NCI-H345 treated with DMSO at 0.1 percent for 48 hours (cell line): ENCODE measurements around the gene SLC2A9.

Source experiments
- DNase-seq: peaks from one replicate; lab custom pipeline; 2025; ENCODE audit not compliant: unreplicated experiment; lab: John Stamatoyannopoulos, UW

Gene SLC2A9

DNA sequence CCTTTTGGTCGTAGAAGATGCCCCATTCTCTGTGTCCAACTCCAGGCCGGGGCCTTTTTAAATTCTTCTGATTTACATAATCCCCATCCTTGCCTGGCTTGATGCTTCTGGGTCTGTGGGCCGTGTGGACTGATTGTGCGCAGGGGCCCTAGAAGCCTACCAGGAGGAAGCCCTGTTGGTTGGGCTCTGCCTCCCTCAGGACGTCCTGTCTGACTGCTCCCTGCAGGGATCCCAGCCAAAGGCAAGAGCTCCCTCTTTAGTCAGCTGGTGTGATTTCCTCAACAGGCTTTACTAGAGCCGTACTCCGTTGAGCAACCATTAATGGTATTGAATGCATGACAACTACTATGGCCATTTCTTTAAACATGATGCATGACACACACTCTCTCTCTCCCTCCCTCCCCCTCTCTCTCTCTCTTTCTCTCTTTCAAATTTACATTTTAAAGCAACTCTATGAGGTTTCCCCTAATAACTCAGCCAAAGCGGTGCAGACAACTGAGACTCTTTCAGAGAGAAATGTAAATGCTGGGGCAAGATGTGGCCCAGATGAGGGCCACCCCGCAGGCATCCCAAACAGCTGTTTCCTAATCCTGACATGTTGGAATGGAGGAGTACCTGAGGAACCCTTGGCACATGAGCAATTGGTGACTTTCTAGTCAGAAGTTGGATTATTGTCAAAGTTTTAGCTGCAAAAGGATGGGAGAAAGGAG is 122.5 kb downstream of the SLC2A9 start:
- DNase-seq: no peak

- no peak for DNase-seq
Observed at GRCh38 chr4:9895333-9895705, 126.0 kb downstream of the SLC2A9 start.

DNA sequence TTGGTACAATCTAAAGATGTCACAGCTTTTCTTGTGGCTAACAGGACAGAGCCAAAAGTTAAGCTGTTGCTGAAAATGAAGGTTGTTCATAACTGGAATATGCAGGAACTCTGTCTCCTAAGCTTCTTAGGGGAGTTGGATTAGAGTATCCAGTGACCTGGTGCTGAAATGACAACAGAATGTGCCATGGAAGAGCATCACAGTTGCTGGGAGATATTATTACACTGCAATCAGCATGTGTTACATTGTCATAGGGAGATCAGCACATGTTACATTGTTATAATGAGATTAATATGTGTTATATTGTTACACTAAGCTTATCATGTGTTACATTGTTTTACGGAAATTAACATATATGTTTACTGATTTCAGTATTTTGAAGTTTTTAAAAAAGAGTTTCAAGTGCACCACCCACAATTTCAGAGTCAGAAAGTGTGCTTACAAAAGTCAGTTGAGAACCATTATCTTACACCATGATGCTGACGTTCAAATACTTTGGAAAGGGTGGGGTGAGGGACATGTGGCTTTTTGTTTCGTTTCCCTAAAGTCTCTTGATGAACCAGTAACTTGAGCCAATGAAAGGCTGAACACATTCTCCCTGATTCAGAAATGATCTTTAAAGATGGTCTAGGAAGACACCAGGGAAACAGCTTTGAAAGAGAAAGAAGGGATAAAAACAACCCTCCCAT is 126.5 kb downstream of the SLC2A9 start:
- no peak for DNase-seq

DNA sequence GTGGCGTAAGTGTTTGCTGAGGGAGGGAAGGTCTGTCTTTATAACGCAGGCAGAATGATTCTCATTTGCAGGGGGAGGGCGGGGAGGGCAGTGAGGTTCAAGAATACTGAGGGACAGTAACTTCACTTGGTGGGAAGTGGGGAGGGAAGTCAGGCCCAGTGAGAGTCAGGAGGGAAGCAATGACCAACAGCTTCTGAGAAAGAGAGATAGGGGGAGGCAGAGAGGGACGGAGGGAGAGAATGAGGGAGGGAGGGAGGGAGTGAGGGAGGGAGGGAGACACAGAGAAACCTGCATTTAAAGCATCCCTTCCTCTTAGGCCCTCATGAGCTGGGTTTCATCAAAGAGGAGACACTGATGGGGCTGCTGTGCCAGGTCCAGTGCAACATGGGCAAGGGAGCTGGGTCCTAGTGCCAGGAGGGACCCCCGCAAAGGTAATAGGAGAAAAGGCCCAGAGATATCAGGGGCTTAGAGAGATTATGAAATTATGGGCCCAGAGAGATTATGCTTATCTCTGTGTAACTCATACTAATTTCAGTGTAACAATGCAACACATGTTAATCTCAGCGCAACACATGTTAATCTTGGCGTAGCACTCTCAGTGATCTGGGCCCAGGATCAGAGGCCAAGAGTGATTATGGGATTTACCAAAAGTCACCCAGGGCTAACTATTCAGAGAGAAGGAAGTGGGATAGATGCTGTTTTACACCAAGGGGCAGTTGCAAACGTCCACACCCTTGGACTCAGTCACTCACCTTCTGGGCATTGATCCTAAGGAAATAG is 127.8 kb downstream of the SLC2A9 start:
- no peak for DNase-seq

DNA sequence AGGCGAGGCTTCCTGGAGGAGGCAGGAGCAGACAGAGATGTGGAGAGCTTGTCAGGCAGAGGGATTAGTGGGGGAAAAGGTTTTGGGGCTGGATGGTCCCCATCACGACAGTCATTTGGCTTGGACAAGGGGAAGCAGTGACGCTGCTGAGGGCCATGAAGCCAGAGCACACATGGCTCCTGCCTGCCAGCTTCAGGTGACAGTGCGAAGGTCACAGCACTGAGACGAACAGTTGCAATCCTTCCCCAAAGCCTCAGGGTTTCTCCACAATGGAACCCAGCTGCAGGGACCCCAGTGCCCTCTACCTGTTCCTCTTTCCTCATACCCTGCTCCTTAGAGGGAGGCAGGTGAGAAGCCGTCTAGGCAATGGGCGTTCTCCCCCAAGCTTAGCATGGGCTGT is 129.6 kb downstream of the SLC2A9 start:
- DNase-seq: no peak

DNA sequence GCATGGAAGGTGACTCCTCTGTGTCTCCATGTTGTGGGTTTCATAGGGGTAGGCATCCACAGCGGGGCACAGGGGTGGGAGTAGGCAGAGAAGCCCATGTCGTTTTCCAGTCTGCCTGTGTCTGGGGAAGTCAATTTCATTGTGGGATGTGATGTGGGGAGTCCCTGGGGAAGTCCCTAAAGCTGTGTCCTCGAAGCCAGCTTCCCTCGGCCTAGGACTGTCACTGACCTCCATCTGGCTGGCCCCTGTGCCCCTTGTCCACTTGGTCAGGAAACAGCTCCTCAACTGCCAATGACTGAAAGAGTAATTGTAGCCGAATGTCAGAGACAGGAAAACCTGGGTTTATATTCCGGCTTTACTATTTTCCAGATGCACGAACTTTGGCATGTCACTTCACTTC is 130.2 kb downstream of the SLC2A9 start:
- no peak for DNase-seq

DNA sequence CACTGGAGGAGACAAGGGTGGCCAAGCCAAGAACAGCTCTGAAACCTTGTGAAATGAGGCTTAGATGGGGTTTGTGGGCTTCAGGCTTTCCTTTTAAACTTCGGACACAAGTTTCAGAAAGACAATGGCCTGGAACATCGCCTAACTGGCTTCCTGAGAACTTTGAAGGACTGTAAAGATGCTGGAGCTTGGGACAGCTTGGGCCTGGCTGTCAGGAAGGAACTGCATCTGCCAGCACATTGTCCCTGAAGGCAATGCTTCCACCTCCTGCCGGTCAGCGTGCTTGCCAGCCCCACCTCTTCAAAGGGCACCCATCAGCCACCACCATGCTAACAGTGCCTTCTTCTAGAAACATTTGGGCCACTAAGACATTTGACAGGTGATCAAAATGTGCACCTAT is 132.0 kb downstream of the SLC2A9 start:
- no peak for DNase-seq

- no peak for DNase-seq
Observed at GRCh38 chr4:9885958-9886357, 135.3 kb downstream of the SLC2A9 start.

- no peak for DNase-seq
Observed at GRCh38 chr4:9880406-9881197, 140.7 kb downstream of the SLC2A9 start.

- no peak for DNase-seq
Observed at GRCh38 chr4:9877123-9877522, 144.2 kb downstream of the SLC2A9 start.

GRCh38 chr4:9875516-9875915 is 145.8 kb downstream of the SLC2A9 start:
- no peak for DNase-seq

DNA sequence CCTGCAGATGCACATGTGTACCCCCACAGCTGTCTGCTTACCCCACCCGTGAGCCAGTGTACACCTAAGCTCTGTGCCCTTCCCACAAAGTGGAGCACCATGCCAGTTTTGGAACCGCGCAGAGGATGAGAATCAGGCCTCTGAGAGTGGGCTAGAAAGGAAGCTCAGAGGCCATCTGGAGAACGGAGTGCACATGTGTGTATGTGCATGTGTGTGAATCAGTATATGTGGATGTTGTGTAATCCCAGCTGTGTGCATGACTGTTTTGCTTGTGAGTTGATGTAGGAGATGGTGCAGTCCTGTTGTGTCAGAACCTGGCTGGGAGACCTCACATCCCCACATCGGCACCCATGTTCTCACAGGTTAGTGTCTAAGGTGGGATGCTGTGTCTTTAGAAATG is 146.9 kb downstream of the SLC2A9 start:
- DNase-seq: no peak

- DNase-seq: no peak
Observed at GRCh38 chr4:9870165-9870790, 151.0 kb downstream of the SLC2A9 start.

DNA sequence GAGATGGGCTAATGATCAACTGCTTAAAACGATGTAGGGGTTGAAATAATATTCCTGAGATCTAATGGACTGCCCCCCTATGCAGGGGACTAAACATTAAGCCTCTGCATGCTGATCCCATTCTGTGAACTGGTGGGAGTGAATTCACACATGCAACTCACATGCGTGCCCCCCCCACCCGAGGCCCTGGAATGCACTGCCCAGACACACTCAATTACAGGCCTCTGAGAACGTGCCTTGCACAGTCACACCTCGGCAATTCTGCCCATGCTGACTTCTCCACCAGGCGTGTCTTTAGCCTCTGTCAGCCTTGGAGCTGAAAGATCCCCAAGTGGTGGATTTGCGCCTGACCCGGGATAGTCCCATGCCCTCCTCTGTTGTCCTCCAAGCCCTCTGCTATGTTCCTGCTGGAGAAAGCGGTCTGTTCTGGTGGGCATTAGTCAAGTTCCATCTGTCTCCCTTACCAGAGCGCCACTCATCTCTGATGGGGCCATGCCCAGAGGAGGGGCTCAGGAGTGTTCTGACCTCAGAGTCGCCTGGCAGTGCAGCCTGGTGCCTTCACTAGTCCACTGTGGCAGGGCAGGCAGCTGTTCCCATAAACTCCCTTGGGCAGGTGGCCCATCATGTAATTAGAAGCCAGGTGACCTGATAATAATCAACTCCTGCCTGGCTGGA is 153.4 kb downstream of the SLC2A9 start:
- DNase-seq: no peak

DNA sequence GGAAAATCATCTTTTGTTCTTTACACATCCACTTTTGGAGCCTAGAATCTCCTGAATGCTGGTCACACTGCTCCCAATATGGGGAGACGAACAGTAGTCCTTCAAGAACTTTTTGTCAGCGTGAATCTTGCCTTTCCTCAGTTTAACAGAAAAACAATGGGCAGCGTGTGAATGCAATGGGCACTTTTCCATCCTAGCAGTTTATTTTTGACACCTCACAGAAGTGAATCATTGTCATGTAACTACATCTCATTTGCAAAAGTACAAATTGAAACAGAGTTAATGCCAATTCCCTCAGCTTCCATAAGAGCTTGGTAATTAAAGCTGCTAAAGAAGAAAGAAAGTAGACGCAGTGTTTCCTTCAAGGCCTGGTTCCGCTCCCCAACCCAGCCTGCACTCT is 154.4 kb downstream of the SLC2A9 start:
- no peak for DNase-seq

GRCh38 chr4:9861561-9861960 is 159.7 kb downstream of the SLC2A9 start:
- no peak for DNase-seq

- peak; percentile 14 for DNase-seq
Observed at GRCh38 chr4:9859810-9860209, 161.5 kb downstream of the SLC2A9 start.

DNA sequence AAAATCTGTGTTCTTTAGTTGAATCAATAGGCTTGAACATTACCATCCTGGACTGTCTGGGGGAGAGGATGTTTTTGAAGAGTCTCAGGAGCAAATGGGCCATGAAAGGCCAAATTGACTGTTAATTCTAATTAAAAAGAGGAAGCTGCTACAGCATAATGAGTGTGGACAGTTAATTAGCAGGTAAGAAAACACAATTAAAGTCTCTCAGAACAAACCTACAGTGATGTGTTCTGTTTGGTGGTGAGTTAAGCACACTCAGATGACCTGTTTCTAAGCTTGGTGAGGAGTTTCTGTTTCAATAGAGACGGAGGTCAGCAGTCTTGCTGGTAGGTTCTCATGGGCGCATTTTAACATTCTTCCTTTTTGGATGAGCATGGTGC is 171.8 kb downstream of the SLC2A9 start:
- no peak for DNase-seq

DNA sequence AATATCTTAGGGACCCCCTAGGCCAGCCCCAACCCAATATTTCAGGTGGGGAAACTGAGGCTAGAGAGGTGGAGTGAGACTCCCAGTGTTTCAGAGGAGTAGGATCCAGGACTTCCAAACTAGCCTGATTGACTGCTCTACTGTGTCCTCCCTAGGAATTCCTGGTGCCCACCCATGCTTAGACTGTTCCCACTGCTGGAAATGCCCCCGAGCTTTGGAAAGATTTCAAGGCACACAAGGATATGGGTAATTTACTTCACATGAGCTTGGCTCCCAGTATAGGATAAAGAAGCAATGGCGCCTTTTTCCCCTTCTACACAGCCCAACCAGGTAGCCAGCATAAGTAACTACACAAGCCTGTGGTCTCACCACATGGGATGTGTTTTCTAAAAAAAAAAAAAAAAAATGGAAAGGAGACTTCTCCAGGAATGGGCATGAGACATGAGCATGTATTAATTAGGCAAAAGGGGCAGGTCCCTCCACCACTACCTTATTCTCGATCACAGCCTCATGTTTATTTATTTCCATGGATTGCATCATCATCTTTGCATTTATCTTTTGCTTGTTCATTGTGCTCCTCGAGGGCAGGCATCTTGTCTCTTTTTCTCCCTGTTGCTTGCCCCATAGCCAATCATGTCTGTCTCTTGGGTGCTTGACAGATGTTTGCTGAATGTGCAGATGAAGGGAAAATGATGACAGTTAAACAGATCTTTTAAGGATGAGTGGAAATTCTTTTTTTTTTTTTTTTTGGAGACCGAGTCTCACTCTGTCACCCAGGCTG is 173.1 kb downstream of the SLC2A9 start:
- DNase-seq: no peak
